CD4-positive, alpha-beta T cell treated with Interleukin-15 for 1 hour (primary cell): Measurements from ENCODE around the gene PRR16.
"Not testable (repeated sequence)": the region's sequence is repeated elsewhere in the genome, so short reads cannot be mapped to it uniquely, and the experiment has no call there.

ENCODE experiments used
- DNase-seq: peaks from one replicate; pipeline ENCODE4 v3.0.0-alpha.2; 2020

Gene PRR16

DNA sequence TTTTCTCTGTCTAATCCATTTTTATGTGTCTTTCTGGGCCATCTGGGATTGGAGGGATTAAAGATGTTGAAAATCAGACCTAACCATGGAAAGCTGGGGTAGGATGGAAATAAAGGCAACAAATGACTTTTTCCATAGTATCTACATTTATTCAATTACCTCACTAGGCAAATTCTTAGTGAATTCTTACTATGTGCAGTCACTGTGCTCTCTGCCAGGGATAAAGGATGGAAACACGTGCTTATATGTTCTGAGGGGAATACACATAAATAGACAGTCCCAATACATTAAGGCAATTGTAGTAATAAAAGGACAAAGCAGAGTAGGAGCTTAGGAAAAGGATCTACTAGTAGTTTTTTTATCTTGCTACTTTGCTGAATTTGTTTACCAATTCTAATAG lies 214.2 kb downstream of the PRR16 start:
- DNase-seq, result no peak

DNA sequence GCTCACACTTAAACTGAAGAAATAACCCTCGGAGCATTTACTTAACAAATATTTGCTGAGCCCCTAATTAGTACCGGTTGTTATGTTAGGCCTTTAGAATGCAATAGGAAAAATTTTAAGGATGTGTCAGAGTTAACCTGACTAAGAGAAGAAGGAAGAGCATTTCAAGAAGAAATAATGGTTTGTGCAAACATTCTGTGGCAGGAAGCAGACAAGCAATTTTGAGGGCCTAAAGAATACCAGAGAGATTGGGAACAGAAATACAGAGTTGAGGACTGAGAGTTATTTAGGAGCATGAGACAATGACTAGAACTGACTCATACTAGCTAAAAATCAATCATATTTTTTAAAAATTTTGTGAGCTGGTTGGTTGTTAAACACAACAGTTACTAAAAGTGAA lies 218.8 kb downstream of the PRR16 start:
- DNase-seq, result no peak

DNA sequence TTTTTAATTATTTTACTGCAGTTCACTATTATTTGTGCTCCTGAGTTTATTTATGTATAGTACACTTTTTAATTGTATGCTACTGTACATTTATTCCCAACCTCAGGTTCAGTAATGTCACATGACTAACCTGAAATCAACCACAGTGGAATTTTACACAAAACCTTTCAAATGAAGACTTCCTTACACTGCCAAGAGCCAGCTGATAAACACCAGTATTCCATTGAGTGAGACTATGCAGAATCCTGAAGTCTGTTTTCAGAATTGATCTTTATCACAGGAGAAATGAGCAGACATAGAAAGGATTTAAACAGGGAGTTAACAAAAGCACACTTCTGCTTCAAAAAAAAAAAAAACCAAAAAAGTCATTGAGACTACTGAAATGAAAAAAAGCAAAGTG lies 219.5 kb downstream of the PRR16 start:
- no peak for DNase-seq

DNA sequence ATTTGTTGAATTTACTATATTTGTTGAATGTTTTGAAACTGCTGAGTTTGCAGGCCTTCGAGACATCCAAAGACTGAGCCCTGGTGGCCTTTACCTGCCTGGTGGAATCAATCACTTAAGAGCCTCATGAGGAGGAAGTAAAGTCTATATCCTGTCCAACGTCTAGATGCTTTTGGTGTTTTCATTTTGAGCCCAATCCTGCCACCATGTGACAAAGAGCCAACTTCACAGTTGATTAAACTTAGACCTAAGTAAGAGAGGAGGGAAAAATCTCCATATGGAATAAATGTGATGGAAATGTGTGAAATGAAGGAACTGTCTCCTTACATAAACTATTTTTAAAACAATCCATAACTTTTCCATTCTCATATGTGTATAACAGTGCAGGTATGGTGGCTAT lies 220.1 kb downstream of the PRR16 start:
- DNase-seq, result no peak

DNA sequence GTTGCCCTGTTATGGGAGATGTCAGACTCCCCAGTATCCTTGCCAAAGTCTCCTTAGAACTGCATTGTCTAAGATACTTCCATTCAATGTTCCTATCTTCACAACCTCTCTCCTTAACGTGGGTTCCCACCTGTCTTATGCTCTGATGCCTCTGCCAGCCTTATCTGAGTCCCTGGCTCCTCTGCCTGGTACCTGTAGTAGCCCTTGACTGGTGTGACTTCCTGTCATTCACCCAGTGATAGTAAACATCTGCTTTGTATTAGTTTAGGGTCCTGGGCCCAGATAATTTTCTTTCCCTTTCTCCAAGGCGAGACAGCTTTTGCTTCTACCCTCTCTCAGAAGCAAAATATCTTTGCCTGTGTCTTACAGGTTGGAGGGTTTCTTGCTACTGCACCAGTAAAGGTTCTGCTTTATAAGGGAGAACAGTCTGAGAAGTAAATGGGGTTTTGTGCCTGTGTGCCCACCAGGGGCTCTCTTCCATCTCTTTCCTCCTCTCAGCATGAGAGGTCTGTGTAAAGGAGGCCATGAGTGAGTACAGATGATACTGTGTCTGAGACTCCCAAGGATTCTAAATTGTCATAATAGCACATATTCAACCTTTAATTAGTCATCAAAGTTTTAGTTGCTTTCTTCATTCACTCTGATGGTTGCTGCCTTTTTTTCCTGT lies 220.8 kb downstream of the PRR16 start:
- no peak for DNase-seq

DNA sequence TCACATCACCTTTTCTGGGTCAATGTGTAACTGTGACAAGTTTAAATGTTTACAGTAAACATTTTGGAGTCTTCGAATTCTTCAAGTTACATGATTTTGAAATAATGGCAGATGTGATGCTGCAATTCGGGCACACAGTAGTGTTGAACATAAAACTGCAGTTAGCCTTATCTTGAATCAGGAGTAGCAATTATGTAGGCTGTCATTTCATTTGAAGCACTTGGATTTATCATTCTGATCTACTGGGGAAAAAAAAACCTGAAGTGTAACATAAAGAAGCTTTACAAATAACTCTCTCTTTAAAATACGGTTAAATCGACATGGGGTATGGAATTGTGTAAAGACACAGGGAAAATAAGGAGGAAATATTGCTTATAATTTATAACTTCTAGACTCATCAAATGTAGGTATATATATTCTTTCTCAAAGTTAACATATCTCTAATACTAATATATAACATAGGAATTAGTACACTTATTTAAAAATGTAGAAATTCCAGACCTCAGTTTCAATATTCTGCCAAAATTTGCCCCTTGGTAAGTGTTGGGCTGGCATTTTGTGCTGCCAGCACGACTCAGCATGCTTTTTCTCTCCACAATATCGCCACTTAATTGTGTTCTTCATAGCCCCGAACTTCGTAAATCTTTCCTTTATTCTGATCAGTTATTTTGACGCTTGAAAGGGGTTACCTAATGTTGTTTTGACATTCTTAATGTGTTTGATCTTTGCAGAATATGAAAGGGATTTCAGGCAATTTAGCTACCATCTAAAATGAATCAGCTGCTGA lies 226.7 kb downstream of the PRR16 start:
- no peak for DNase-seq

DNA sequence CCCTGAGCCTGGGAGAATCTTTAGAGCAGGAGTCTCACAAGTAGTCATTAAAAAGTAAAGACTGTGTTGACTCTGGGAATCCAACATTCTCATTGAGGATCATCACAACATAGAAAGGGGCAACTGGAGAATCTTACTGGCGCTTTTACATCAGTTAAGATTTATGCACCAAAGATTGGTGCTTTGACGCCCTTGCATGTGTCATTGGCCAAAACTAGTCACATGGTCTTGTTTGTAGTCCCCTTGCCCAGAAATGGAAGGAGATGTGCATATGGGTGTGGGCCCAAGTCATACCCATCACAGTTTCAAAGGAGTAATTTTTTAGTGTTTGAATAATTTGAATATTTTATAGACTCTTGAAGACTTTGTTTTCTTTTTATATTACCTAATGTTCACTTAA lies 228.2 kb downstream of the PRR16 start:
- DNase-seq, result no peak

DNA sequence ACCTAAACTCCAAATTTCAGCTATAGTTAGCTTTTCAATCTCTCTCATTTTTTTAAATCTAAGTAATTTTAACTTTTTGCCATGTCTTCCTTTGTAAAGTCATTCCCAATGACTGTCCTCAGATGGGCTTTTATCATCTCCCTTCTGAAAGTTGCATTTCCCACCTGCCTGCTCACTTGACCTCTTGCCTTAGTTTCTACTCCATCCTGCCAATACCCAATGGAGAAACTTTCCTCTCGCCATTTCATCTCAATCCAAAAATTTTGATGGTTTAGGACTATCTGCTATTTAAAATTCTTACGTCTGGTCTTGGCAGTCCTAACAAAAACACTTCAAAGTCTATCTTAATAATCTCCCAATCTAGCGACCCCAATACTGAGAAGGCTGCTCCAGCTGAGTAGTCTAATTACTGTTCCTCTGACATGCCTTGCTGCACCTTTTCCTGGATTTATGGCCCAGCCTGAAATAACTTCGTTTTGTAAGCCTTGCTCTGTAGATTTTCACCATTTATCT lies 231.3 kb downstream of the PRR16 start:
- DNase-seq, result no peak

DNA sequence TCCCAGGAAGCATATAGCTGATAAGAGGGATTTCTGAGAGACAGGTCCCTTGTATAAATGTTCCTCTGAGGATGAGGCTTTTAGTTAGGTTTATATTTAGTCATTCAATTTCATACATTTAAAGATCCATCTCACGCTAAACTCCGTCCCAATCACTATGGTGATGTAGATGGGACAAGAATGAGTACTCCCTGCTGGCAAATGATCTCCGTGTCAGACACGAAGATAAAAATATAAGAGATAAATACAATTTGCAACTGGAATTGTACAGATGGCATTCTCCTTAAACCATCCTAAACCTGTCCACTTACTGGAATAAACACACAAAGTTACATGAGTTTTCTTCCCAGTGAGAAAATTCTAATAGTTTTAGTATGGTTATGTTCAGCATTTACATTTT lies 233.0 kb downstream of the PRR16 start:
- DNase-seq, result no peak

DNA sequence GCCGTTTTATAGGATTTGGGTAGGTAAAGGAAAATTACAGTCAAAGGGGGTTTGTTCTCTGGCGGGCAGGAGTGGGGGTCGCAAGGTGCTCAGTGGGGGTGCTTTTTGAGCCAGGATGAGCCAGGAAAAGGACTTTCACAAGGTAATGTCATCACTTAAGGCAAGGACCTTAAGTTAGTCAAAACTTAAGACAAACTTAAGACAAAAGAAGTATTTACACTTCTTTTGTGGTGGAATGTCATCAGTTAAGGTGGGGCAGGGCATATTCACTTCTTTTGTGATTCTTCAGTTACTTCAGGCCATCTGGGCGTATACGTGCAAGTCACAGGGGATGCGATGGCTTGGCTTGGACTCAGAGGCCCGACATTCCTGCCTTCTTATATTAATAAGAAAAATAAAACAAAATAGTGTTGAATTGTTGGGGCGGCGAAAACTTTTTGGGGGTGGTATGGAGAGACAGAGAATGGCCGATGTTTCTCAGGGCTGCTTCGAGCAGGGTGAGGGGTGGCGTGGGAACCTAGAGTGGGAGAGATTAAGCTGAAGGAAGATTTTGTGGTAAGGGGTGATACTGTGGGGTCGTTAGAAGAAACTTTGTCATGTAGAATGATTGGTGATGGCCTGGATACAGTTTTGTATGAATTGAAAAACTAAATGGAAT lies 233.7 kb downstream of the PRR16 start:
- DNase-seq, result not testable (repeated sequence)

DNA sequence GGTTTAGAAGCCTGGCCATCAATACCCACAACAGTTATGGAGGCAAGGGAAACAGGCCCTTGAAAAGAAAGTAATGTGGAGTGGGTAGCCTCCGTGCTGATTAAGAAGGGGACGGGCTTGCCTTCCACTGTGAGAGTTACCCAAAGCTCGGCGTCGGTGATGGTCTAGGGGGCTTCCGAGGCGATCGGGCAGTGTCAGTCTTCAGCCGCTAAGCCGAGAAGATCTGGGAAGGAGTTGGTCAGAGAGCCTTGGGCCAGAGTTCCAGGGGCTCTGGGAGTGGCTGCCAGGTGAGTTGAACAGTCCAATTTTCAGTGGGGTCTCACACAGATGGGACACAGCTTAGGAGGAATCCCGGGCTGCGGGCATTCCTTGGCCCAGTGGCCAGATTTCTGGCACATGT lies 236.6 kb downstream of the PRR16 start:
- not testable (repeated sequence) for DNase-seq

DNA sequence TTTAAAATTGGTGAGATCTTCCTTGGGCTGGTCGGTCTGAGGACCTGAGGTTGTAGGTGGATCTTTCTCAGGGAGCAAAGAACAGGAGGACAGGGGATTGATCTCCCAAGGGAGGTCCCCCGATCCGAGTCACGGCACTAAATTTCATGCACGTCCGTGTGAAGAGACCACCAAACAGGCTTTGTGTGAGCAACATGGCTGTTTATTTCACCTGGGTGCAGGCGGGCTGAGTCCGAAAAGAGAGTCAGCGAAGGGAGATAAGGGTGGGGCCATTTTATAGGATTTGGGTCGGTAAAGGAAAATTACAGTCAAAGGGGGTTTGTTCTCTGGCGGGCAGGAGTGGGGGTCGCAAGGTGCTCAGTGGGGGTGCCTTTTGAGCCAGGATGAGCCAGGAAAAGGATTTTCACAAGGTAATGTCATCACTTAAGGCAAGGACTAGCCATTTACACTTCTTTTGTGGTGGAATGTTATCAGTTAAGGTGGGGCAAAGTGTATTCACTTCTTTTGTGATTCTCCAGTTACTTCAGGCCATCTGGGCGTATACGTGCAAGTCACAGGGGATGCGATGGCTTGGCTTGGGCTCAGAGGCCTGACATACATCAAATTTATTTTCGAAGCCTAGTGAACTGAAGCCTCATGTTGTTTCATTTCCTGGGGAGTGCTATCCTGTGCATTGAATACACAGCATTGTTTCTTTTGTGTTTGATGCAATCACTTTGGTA lies 238.9 kb downstream of the PRR16 start:
- not testable (repeated sequence) for DNase-seq

DNA sequence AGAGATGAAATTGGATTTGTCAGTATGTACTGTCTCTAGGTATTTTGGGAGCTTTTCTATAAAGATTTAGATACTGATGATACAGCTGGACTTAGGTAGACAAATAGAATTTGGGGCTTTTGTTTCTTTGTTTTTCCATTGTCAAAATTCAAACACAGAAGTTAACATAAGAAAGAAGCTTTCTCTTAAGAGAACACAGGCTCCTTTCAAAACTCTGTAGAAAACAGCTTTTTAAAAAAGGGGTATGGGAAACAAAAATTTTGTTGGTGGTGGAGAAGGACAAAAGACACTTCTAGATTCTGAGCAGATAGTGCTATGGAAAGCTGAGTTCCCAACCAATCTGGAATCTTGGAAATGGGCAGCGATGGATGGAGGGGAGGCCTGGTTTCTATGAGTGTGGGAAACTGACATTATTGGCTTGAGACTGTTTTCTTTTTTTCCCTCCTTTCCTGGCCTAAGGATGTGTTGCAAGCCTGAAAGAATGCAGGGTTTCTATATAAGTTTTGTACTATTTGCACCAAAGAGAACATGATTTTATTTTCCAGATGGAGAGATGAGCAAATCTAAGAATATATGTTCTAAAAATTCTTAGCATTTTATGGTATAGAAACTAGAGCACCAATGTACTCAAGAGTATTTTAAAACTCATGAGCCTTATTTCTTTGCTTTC lies 240.0 kb downstream of the PRR16 start:
- no peak for DNase-seq

DNA sequence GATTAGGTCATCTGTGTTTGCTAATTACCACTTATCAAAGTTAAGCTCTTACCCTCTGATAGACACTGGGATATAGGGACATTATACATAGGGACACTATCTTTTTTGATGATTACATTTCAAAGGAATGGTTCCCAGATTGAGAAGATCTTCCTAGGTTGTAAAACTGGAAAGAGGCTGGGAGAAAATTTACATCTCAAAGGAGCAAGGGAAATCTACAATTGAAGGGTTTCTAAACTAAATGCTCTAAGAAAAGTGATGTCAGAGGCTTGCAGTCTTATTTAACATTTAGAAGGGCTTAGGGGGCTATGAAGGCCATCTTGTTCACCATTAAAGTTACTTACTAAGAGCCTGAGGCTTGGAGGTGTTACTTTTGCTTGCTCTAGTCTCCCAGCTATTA lies 242.8 kb downstream of the PRR16 start:
- DNase-seq, result no peak

DNA sequence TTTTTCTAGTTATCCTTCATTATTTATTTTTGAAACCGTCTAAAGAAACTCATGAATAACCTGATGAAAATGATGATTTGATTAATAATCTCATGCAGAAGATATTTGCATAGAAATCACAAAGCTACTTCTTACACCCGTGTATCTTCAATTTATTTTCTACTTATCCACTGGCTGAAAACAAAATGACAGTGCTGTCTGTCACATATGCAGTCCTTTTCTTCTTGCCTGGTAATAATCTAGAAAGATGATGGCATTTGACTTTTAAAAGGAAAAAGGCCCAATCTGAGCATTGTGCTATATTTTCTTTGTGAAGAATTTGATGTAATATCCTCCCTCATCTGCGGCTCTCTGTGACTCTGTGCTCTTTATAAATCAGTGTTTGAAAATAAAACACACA lies 253.3 kb downstream of the PRR16 start:
- DNase-seq, result no peak

DNA sequence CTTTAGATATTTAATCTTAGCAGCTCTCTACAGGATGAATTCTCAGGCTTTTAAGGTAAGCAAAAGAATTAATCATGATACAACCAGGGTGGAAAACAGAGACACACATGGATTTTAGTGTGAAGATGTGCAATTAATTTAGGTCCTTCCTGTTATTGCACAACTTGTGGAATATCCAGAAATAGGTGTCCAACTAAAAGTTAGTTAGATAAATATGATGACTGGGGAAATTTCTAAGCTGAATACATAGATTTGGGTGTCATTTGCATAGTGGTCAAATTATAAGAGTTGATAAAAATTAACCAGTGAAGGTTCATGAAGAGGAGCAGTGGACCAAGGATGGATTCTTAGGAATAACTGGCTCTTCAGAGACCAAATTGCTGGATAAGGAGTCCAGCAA lies 266.1 kb downstream of the PRR16 start:
- no peak for DNase-seq

DNA sequence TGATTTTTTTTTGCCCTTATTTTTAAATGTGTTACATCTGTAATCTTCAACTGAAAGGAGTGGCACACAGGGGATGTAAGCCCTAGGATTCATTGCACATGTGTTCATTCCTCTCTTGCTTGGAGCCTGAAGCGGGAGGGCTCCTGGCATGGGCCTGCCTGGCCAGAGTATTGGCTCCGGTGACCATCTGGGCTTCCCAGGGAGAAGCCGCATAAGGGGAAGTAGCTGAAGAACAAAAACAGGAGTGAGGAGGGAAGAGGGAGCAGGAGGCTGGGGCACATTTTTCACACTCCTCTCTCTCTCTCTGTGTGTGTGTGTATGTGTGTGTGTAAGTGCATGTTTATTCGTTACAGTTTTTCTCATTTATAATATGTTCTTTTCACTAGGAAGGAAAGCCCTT lies 269.9 kb downstream of the PRR16 start:
- DNase-seq, result no peak

DNA sequence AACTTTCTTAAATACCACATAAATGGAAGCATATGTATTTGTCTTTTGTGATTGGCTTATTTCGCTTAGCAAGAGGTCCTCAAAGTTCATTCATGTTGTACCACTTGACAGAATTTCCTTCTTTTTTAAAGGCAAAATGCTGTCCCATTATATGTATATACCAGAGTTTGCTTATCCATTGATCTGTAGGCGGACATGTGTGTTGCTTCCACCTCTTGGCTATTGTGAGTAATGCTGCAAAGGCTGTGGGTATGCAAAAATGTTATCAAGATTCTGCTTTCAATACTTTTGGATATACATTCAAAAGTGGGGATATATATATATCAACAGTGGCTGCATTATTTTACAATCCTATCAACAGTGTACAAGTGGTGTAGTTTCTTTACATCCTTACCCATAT lies 271.0 kb downstream of the PRR16 start:
- no peak for DNase-seq
